ENCODE measurements around the gene ABCA9.
"Not testable (repeated sequence)": the region's sequence is repeated elsewhere in the genome, so short reads cannot be mapped to it uniquely, and the experiment has no call there.

Gene ABCA9

DNA sequence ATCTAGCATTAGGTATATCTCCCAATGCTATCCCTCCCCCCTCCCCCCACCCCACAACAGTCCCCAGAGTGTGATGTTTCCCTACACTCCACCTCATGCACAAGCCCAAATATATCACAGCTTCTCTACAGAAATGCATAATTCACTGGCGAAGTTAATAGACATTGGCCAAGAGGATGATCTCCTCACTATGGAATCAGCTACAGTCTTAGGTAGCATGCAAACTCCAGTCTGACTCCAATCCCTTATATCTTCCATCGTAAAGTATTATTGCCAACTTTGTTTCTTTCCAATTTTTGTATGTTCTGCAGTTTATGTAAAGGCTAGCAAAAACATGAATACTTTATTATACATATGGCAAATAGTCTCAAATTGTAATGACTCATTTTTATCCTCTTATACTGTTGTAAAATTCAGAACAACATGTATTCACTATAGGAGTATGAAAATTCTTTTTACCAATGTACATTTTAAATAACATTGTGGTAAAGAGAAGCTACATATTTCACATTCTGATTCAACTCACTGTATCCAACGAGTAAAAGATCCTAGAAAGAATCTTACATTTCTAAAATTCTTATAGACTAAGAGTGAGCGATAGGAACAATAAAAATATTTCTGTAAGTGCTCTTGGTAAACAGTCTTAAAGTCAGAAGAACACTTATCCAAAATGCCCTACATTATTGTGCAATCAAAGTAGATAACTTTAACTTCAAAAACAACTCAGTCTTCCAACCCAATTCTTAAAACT, 106.4 kb downstream of the ABCA9 start:
- Histone ChIP-seq H2AFZ (ENCODE audit: low read depth, low read length) (no peak overlapping the region), H3K27ac (ENCODE audit: low read length) (no peak overlapping the region), H3K9me3 (ENCODE audit: insufficient read depth, low read length, severe bottlenecking) (no peaks in the 10 kb centered on the region), H3K36me3 (ENCODE audit: insufficient read depth, low read length) (no peaks in the 10 kb centered on the region), H3K4me1 (ENCODE audit: insufficient read depth, low read length) (no peaks in the 10 kb centered on the region), H4K20me1 (ENCODE audit: insufficient read depth, low read length) (no peaks in the 10 kb centered on the region), H3K27me3 (ENCODE audit: insufficient read depth, low read length, poor library complexity) (no peaks in the 10 kb centered on the region), H3K4me2 (ENCODE audit: insufficient read depth, low read length) (no peak overlapping the region), H3K79me2 (ENCODE audit: insufficient read depth, low read length) (no peaks in the 10 kb centered on the region), H3K4me3 (ENCODE audit: low read depth in 1 of 2, low read length in 2 of 2) (no peak overlapping the region), H3K9ac (ENCODE audit: low read depth, low read length) (no peak overlapping the region)
- TF ChIP-seq, protein P1, sequence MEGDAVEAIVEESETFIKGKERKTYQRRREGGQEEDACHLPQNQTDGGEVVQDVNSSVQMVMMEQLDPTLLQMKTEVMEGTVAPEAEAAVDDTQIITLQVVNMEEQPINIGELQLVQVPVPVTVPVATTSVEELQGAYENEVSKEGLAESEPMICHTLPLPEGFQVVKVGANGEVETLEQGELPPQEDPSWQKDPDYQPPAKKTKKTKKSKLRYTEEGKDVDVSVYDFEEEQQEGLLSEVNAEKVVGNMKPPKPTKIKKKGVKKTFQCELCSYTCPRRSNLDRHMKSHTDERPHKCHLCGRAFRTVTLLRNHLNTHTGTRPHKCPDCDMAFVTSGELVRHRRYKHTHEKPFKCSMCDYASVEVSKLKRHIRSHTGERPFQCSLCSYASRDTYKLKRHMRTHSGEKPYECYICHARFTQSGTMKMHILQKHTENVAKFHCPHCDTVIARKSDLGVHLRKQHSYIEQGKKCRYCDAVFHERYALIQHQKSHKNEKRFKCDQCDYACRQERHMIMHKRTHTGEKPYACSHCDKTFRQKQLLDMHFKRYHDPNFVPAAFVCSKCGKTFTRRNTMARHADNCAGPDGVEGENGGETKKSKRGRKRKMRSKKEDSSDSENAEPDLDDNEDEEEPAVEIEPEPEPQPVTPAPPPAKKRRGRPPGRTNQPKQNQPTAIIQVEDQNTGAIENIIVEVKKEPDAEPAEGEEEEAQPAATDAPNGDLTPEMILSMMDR (IDR thresholded peaks at IDR 0.05; ENCODE audit: borderline replicate concordance, extremely low read depth, low read length, poor library complexity, severe bottlenecking): no peak
- TF ChIP-seq EZH2 (IDR thresholded peaks at IDR 0.05; ENCODE audit: borderline replicate concordance, low read depth, low read length, severe bottlenecking): no peak
- no peak for DNase-seq
- no peak for ATAC-seq (ENCODE audit: insufficient read depth, low read depth)

DNA sequence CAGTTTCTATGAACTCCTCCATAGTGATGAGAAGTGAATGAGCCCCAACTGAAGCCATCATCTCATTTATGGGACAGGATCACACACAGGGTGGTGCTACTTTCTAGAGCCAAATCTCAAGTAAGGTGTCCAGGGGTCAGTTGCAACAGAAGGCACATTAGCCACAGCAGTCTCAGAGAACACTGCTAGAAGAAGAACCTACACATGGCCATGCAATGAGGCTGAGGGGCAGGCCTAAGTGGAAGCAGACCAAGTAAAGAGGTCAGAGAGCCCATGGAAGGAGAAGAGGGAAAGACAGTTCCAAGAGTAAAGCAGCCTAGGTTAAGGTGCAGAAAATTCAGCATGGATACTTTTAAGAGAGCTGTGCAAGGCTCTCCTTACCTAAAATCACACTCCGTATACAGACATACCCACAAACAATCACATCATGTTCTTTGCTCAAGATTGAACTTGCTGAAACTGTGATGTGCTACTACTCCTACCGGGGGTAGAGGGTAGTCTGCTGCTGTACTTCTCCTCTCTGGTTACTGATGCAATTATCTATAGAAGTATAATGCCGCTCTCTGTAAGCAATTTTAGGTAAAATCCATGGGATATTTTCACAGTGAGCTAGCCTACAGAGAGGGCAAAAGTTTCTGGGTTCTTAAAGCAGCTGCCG, 107.3 kb downstream of the ABCA9 start:
- Histone ChIP-seq H3K9ac (ENCODE audit: low read depth, low read length) (no peak overlapping the region), H4K20me1 (ENCODE audit: insufficient read depth, low read length) (no peaks in the 10 kb centered on the region), H2AFZ (ENCODE audit: low read depth, low read length) (no peak overlapping the region), H3K4me2 (ENCODE audit: insufficient read depth, low read length) (no peak overlapping the region), H3K4me3 (ENCODE audit: low read depth in 1 of 2, low read length in 2 of 2) (no peak overlapping the region), H3K79me2 (ENCODE audit: insufficient read depth, low read length) (no peaks in the 10 kb centered on the region), H3K4me1 (ENCODE audit: insufficient read depth, low read length) (no peaks in the 10 kb centered on the region), H3K36me3 (ENCODE audit: insufficient read depth, low read length) (no peaks in the 10 kb centered on the region), H3K27me3 (ENCODE audit: insufficient read depth, low read length, poor library complexity) (no peaks in the 10 kb centered on the region), H3K9me3 (ENCODE audit: insufficient read depth, low read length, severe bottlenecking) (no peaks in the 10 kb centered on the region), H3K27ac (ENCODE audit: low read length) (no peak overlapping the region)
- no peak for ATAC-seq (ENCODE audit: insufficient read depth, low read depth)
- TF ChIP-seq, protein P1 (IDR thresholded peaks at IDR 0.05; ENCODE audit: borderline replicate concordance, extremely low read depth, low read length, poor library complexity, severe bottlenecking): no peak
- DNase-seq: no peak

DNA sequence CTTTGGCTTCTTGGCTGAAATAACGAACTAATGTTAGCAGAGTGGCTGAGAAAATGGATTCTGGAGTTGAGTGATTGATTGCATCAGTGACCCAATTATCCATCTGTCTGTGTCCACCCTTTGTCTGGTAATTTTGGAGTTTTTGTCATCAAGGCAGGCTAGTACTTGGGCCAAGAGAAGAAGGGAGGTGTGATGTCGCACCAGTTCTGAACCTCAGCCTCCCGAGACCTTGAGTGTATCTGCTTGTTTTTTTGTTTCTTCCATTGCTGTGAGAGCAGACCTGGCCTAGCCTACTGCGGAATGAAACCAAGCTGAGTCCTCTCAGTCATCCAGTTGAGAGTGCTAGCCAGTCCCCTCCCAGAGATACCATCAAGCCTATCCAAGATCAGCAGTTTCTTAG, 110.0 kb downstream of the ABCA9 start:
- H3K27me3 ChIP-seq (ENCODE audit: insufficient read depth, low read length, poor library complexity): no peaks in the 10 kb centered on the region
- no peak overlapping the region for H3K4me3 ChIP-seq (ENCODE audit: low read depth in 1 of 2, low read length in 2 of 2)
- no peak overlapping the region for H2AFZ ChIP-seq (ENCODE audit: low read depth, low read length)
- no peak for DNase-seq
- H4K20me1 ChIP-seq (ENCODE audit: insufficient read depth, low read length): no peaks in the 10 kb centered on the region
- no peak for ATAC-seq (ENCODE audit: insufficient read depth, low read depth)
- TF ChIP-seq, protein P1 (IDR thresholded peaks at IDR 0.05; ENCODE audit: borderline replicate concordance, extremely low read depth, low read length, poor library complexity, severe bottlenecking): no peak
- TF ChIP-seq EZH2 (IDR thresholded peaks at IDR 0.05; ENCODE audit: borderline replicate concordance, low read depth, low read length, severe bottlenecking): no peak
- H3K9me3 ChIP-seq (ENCODE audit: insufficient read depth, low read length, severe bottlenecking): no peaks in the 10 kb centered on the region
- no peak overlapping the region for H3K27ac ChIP-seq (ENCODE audit: low read length)
- H3K79me2 ChIP-seq (ENCODE audit: insufficient read depth, low read length): no peaks in the 10 kb centered on the region
- no peaks in the 10 kb centered on the region for H3K4me1 ChIP-seq (ENCODE audit: insufficient read depth, low read length)
- H3K36me3 ChIP-seq (ENCODE audit: insufficient read depth, low read length): no peaks in the 10 kb centered on the region
- no peak overlapping the region for H3K4me2 ChIP-seq (ENCODE audit: insufficient read depth, low read length)
- H3K9ac ChIP-seq (ENCODE audit: low read depth, low read length): no peak overlapping the region

- not testable (repeated sequence) for ATAC-seq (ENCODE audit: insufficient read depth, low read depth); H3K9me3 ChIP-seq (ENCODE audit: insufficient read depth, low read length, severe bottlenecking); DNase-seq
These were observed 112.9 kb downstream of the ABCA9 start for GRCh38 chr17:68947868-68948267.

More at GRCh38 chr17:68947868-68948267, 112.9 kb downstream of the ABCA9 start:
- H2AFZ ChIP-seq (ENCODE audit: low read depth, low read length); H3K27me3 ChIP-seq (ENCODE audit: insufficient read depth, low read length, poor library complexity); H3K4me3 ChIP-seq (ENCODE audit: low read depth in 1 of 2, low read length in 2 of 2); H3K79me2 ChIP-seq (ENCODE audit: insufficient read depth, low read length); H3K9ac ChIP-seq (ENCODE audit: low read depth, low read length); H3K4me1 ChIP-seq (ENCODE audit: insufficient read depth, low read length); H3K36me3 ChIP-seq (ENCODE audit: insufficient read depth, low read length); H3K27ac ChIP-seq (ENCODE audit: low read length); H3K4me2 ChIP-seq (ENCODE audit: insufficient read depth, low read length); H4K20me1 ChIP-seq (ENCODE audit: insufficient read depth, low read length): not testable (repeated sequence)

Data from DND-41 (cell line).